Measurements from ENCODE around the gene SIT1.

SIT1 gene

DNA sequence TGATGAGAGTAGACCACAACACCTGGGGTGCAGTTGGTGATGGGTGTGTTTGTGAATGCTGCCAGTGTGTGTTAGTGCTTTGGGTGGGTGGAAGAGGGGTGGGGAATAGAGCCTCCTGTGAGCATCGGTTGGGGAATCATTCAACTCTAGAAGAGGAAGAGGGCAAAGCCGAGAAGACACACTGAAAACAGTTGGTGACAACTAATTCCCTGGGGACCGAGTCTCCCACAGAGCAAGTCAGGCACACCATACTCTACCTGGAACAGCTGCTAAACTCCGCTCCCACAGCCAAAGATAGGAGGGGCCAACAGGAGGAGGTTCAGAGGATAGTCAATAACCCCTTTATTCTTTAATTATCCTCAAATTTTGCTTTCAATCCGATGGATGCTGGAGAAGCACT lies 15.8 kb upstream of the SIT1 start:
- no peak for DNase-seq (ENCODE audit: low read depth, low spot score)
- TF ChIP-seq, protein P1, sequence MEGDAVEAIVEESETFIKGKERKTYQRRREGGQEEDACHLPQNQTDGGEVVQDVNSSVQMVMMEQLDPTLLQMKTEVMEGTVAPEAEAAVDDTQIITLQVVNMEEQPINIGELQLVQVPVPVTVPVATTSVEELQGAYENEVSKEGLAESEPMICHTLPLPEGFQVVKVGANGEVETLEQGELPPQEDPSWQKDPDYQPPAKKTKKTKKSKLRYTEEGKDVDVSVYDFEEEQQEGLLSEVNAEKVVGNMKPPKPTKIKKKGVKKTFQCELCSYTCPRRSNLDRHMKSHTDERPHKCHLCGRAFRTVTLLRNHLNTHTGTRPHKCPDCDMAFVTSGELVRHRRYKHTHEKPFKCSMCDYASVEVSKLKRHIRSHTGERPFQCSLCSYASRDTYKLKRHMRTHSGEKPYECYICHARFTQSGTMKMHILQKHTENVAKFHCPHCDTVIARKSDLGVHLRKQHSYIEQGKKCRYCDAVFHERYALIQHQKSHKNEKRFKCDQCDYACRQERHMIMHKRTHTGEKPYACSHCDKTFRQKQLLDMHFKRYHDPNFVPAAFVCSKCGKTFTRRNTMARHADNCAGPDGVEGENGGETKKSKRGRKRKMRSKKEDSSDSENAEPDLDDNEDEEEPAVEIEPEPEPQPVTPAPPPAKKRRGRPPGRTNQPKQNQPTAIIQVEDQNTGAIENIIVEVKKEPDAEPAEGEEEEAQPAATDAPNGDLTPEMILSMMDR (IDR thresholded peaks at IDR 0.05; ENCODE audit: low read depth, low read length) = no peak
- in situ Hi-C loops (cut with HindIII; ENCODE audit: low sequenced_read_pairs) = no loop called here
- H3K4me3 ChIP-seq (ENCODE audit: low read depth, low read length) = no peak overlapping the region

GRCh38 chr9:35666045-35666444 lies 15.3 kb upstream of the SIT1 start:
- H3K4me3 ChIP-seq (ENCODE audit: low read depth, low read length) = no peak overlapping the region
- TF ChIP-seq, protein P1 (IDR thresholded peaks at IDR 0.05; ENCODE audit: low read depth, low read length) = no peak
- in situ Hi-C loops (cut with HindIII; ENCODE audit: low sequenced_read_pairs) = no loop called here
- DNase-seq (ENCODE audit: low read depth, low spot score) = no peak

- peak overlapping the region; percentile 53 for H3K4me3 ChIP-seq (ENCODE audit: low read depth, low read length)
- TF ChIP-seq, protein P1 (IDR thresholded peaks at IDR 0.05; ENCODE audit: low read depth, low read length) = no peak
- no peak for DNase-seq (ENCODE audit: low read depth, low spot score)
- in situ Hi-C loops (cut with HindIII; ENCODE audit: low sequenced_read_pairs) = no loop called here
These were observed 14.7 kb upstream of the SIT1 start for GRCh38 chr9:35665471-35665818.

GRCh38 chr9:35664531-35665470 lies 14.1 kb upstream of the SIT1 start, which contains the start of gene ARHGEF39:
ARHGEF39 (minus strand) TSS chr9:35665195; CDS start chr9:35665169, 26 bp downstream.
- in situ Hi-C loops (cut with HindIII; ENCODE audit: low sequenced_read_pairs) = no loop called here
- peak; percentile 76 for DNase-seq (ENCODE audit: low read depth, low spot score)
- TF ChIP-seq, protein P1 (IDR thresholded peaks at IDR 0.05; ENCODE audit: low read depth, low read length) = peak; percentile 28
- H3K4me3 ChIP-seq (ENCODE audit: low read depth, low read length) = peak within 1 kb of the TSS; percentile 53

GRCh38 chr9:35662437-35662836 lies 11.7 kb upstream of the SIT1 start:
- DNase-seq (ENCODE audit: low read depth, low spot score) = no peak
- TF ChIP-seq, protein P1 (IDR thresholded peaks at IDR 0.05; ENCODE audit: low read depth, low read length) = no peak
- in situ Hi-C loops (cut with HindIII; ENCODE audit: low sequenced_read_pairs) = no loop called here
- H3K4me3 ChIP-seq (ENCODE audit: low read depth, low read length) = no peak overlapping the region

DNA sequence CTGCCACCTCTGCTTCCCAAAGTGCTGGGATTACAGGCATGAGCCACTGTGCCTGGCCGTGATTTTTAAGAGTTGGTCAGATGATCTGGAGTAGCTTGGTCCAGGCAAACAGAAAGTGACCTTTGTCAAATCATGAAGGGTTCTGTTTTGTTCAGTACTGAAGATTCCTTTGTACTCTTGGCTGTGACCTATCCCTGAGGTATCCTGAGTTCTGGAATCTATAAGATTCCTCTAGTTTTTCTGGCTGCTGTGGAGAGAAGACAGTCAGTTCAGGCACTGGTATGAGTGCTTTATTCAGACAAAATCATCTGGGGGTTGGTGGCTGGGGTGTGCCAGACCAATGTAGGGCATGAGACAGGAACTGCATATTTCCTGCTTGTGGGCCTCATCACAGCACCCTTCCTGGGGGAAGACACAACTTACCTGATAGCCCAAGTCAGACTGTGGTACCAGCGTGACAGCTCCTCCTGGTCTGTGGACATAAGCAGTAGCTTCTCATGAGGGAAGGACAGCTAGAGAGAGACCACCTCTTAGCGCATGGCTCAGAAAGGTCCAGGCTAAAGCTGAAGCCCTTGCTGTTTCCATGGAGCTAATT lies 11.1 kb upstream of the SIT1 start:
- DNase-seq (ENCODE audit: low read depth, low spot score) = no peak
- no peak overlapping the region for H3K4me3 ChIP-seq (ENCODE audit: low read depth, low read length)
- in situ Hi-C loops (cut with HindIII; ENCODE audit: low sequenced_read_pairs) = no loop called here
- TF ChIP-seq, protein P1 (IDR thresholded peaks at IDR 0.05; ENCODE audit: low read depth, low read length) = no peak

Data from astrocyte of the spinal cord (primary cell).